Bronchial epithelial cell (primary cell): Measurements from ENCODE around the gene RIT2. TPM values are rescaled to one million over a fixed set of nuclear protein-coding genes. Genes with fewer than 3 reads are reported as not detected.

Experiments
- DNase-seq: peaks from one replicate; pipeline ENCODE4 v3.0.0-alpha.2; 2010; ENCODE audit warnings: low read depth
- FAIRE-seq: peaks from 2 replicates; lab custom pipeline; 2011; peaks lifted over from hg19 to GRCh38; lab: Jason Lieb, UNC
- H3K27me3 ChIP-seq: 2 replicates; pipeline ENCODE4 v1.5.1; 2011; ENCODE audit warnings: low read length; ENCODE audit not compliant: control insufficient read depth, insufficient read depth
- H3K36me3 ChIP-seq: 2 replicates; pipeline ENCODE4 v1.5.1; 2011; ENCODE audit warnings: low read length; ENCODE audit not compliant: control insufficient read depth, insufficient read depth
- H3K4me3 ChIP-seq: 2 replicates; pipeline ENCODE4 v1.5.1; 2011; ENCODE audit warnings: mild to moderate bottlenecking, low read depth, low read length, control low read depth
- total RNA-seq: library from RNA; depleted of rRNA; stranded (reverse); fragments of >200 nt; gene quantifications from 2 replicates; pipeline ENCODE4 v1.2.1, GENCODE V29; 2014
- TF ChIP-seq, protein P1 (sequence below): IDR thresholded peaks from 2 replicates; pipeline ENCODE4 v1.5.1; 2011; ENCODE audit warnings: mild to moderate bottlenecking, moderate library complexity, low read length, control low read depth, inconsistent platforms; ENCODE audit not compliant: insufficient read depth, severe bottlenecking

Gene RIT2
- total RNA-seq, 1 donor from 2014 or later: not detected

- Histone ChIP-seq H3K27me3 (no peaks in the 10 kb centered on the region), H3K4me3 (no peak overlapping the region), H3K36me3 (no peaks in the 10 kb centered on the region)
- FAIRE-seq (no peak), DNase-seq (no peak)
- TF ChIP-seq, protein P1, sequence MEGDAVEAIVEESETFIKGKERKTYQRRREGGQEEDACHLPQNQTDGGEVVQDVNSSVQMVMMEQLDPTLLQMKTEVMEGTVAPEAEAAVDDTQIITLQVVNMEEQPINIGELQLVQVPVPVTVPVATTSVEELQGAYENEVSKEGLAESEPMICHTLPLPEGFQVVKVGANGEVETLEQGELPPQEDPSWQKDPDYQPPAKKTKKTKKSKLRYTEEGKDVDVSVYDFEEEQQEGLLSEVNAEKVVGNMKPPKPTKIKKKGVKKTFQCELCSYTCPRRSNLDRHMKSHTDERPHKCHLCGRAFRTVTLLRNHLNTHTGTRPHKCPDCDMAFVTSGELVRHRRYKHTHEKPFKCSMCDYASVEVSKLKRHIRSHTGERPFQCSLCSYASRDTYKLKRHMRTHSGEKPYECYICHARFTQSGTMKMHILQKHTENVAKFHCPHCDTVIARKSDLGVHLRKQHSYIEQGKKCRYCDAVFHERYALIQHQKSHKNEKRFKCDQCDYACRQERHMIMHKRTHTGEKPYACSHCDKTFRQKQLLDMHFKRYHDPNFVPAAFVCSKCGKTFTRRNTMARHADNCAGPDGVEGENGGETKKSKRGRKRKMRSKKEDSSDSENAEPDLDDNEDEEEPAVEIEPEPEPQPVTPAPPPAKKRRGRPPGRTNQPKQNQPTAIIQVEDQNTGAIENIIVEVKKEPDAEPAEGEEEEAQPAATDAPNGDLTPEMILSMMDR: no peak
Measured at GRCh38 chr18:43031169-43031568, 84.3 kb downstream of the RIT2 start.

GRCh38 chr18:43029414-43029813, 86.1 kb downstream of the RIT2 start:
- DNase-seq (no peak), FAIRE-seq (no peak)
- H3K4me3 ChIP-seq: no peak overlapping the region
- no peaks in the 10 kb centered on the region for H3K27me3 ChIP-seq
- H3K36me3 ChIP-seq: no peaks in the 10 kb centered on the region
- TF ChIP-seq, protein P1: no peak

DNA sequence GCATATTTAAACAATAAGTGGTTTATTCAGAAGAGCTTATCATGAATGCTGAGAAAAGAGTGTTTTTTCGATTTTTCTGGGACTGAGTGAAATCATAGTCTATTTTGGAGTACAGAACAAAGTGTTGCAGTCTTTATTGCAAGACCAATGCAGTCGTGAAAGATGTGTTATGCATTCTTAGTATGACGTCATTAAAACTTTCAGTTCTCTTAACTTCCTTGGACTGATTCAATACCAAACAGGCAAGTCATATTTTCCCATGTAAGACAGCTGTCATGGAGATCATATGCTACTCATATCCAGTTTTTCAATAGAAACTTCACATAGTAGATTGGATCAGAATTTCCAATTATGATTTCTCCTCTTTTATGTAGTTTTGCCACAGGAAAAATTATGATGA, 92.6 kb downstream of the RIT2 start:
- TF ChIP-seq, protein P1: no peak
- Histone ChIP-seq H3K27me3 (no peaks in the 10 kb centered on the region), H3K36me3 (no peaks in the 10 kb centered on the region), H3K4me3 (no peak overlapping the region)
- DNase-seq (no peak), FAIRE-seq (no peak)

GRCh38 chr18:43017622-43018021, 97.9 kb downstream of the RIT2 start:
- FAIRE-seq (no peak), DNase-seq (no peak)
- TF ChIP-seq, protein P1: no peak
- Histone ChIP-seq H3K36me3 (no peaks in the 10 kb centered on the region), H3K27me3 (no peaks in the 10 kb centered on the region), H3K4me3 (no peak overlapping the region)

DNA sequence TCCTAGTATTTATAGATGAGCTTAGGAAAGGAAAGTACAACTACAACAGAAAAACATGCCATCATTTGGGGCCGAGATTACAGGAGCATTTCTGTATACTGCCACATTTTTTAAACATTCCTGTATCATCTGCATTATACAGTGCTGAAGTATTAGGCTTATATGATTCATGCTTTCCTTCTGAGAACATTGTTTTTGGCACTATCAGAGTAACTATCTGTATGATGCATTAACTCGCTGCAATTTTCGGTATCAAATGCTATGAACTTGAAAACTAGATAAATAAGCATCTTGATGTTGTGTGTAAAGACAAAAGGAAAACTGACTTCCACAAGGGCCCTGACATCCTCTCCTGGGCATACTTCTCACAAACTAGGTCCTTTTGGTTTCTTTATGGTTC, 102.0 kb downstream of the RIT2 start:
- TF ChIP-seq, protein P1: no peak
- no peak for DNase-seq
- H3K27me3 ChIP-seq: no peaks in the 10 kb centered on the region
- FAIRE-seq: no peak
- H3K4me3 ChIP-seq: no peak overlapping the region
- no peaks in the 10 kb centered on the region for H3K36me3 ChIP-seq

GRCh38 chr18:43012951-43013350, 102.5 kb downstream of the RIT2 start:
- H3K36me3 ChIP-seq: no peaks in the 10 kb centered on the region
- DNase-seq (peak; percentile 51), FAIRE-seq (no peak)
- no peak overlapping the region for H3K4me3 ChIP-seq
- TF ChIP-seq, protein P1: no peak
- no peaks in the 10 kb centered on the region for H3K27me3 ChIP-seq
